ENCODE data around the gene FBXW5. TPM values are rescaled to one million over a fixed set of nuclear protein-coding genes. Genes with fewer than 3 reads are reported as not detected.

Gene FBXW5
- 91.2 TPM for total RNA-seq
- long read RNA-seq, transcript FBXW5-206 (8 exons, 2,392 nt), result minor isoform, 8 of 488 reads
- long read RNA-seq, transcript FBXW5-201 (9 exons, 2,274 nt), result major isoform, 277 of 488 reads
- long read RNA-seq, partial matches to known transcripts, result 91 of 488 reads
- long read RNA-seq, other reads (novel, unspliced or antisense), result 112 of 488 reads

- H3K36me3 ChIP-seq, result peaks cover 33% of the 10 kb centered on the region
- ATAC-seq (peak; percentile 91), DNase-seq (peak; percentile 98)
- peak within 1 kb of the TSS; percentile 83 for H3K27ac ChIP-seq
- H3K4me3 ChIP-seq, result peak within 1 kb of the TSS; percentile 95
- H3K9me3 ChIP-seq, result no peaks in the 10 kb centered on the region
- peak; percentile 99 for TF ChIP-seq CTCF (IDR thresholded peaks at IDR 0.05)
- intact Hi-C loops (cut with DNase I), result loop anchor here (10.0 kb wide), 1 partner anchor 90 kb away; the partner anchor contains the start of gene FUT7
- H3K4me1 ChIP-seq, result peaks cover 22% of the 10 kb centered on the region
- H3K27me3 ChIP-seq, result no peaks in the 10 kb centered on the region
Measured at GRCh38 chr9:136944519-136945332, at the start of gene FBXW5, which contains the start of gene C8G. Gene FBXW5 (minus strand): TSS chr9:136944738. CDS start chr9:136944083, 655 bp downstream. Gene C8G (plus strand): TSS chr9:136945243. CDS start chr9:136945321, 78 bp downstream.

GRCh38 chr9:136992819-136993369 is 48.4 kb upstream of the FBXW5 start:
- H3K9me3 ChIP-seq, result no peaks in the 10 kb centered on the region
- no peak for TF ChIP-seq CTCF (IDR thresholded peaks at IDR 0.05)
- H3K36me3 ChIP-seq, result peaks cover 13% of the 10 kb centered on the region
- intact Hi-C loops (cut with DNase I), result no loop called here
- no peak for ATAC-seq
- H3K4me1 ChIP-seq, result peaks cover 47% of the 10 kb centered on the region
- no peaks in the 10 kb centered on the region for H3K27me3 ChIP-seq
- peak overlapping the region; percentile 84 for H3K4me3 ChIP-seq
- no peak for DNase-seq
- H3K27ac ChIP-seq, result peak overlapping the region; percentile 85

GRCh38 chr9:136991993-136992818 is 47.7 kb upstream of the FBXW5 start, which contains the start of gene PAXX:
Gene PAXX (plus strand): TSS chr9:136992422. CDS start chr9:136992444, 22 bp downstream.
- no peaks in the 10 kb centered on the region for H3K27me3 ChIP-seq
- H3K27ac ChIP-seq, result peak within 1 kb of the TSS; percentile 85
- peak; percentile 88 for ATAC-seq
- peaks cover 13% of the 10 kb centered on the region for H3K36me3 ChIP-seq
- intact Hi-C loops (cut with DNase I), result no loop called here
- peak; percentile 98 for DNase-seq
- H3K9me3 ChIP-seq, result no peaks in the 10 kb centered on the region
- peaks cover 41% of the 10 kb centered on the region for H3K4me1 ChIP-seq
- H3K4me3 ChIP-seq, result peak within 1 kb of the TSS; percentile 84
- no peak for TF ChIP-seq CTCF (IDR thresholded peaks at IDR 0.05)

GRCh38 chr9:136990242-136990911 is 45.8 kb upstream of the FBXW5 start:
- no peak overlapping the region for H3K4me3 ChIP-seq
- intact Hi-C loops (cut with DNase I), result no loop called here
- ATAC-seq (no peak), DNase-seq (no peak)
- TF ChIP-seq CTCF (IDR thresholded peaks at IDR 0.05), result no peak
- peaks cover 13% of the 10 kb centered on the region for H3K36me3 ChIP-seq
- H3K27me3 ChIP-seq, result peaks cover 11% of the 10 kb centered on the region
- H3K9me3 ChIP-seq, result no peaks in the 10 kb centered on the region
- H3K27ac ChIP-seq, result no peak overlapping the region
- H3K4me1 ChIP-seq, result peaks cover 24% of the 10 kb centered on the region

GRCh38 chr9:136988872-136989271 is 44.3 kb upstream of the FBXW5 start:
- intact Hi-C loops (cut with DNase I), result no loop called here
- Histone ChIP-seq H3K27ac (no peak overlapping the region), H3K36me3 (peaks cover 2% of the 10 kb centered on the region), H3K9me3 (no peaks in the 10 kb centered on the region), H3K4me3 (no peak overlapping the region), H3K27me3 (peaks cover 23% of the 10 kb centered on the region), H3K4me1 (peaks cover 12% of the 10 kb centered on the region)
- TF ChIP-seq CTCF (IDR thresholded peaks at IDR 0.05), result no peak
- no peak for ATAC-seq
- DNase-seq, result no peak
